Measurements from ENCODE around the gene MARF1.

DNA sequence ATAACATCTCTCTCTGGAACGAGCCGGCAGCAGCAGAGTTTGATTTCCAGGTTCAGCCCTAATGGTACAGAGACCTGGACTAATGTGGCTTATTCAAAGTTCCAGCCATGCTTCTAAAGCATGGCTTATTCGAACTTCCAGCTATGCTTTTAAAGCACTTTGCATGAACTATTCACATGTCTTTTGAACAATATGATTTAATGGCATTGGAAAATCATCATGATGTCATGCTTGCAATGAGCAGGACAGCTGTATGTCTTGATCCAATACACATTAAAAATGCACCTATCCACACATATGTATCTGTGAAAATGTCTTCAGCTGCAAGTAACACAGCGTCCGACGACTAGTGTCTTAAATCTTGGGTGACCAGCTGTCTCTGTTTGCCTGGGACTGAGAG lies 85.7 kb downstream of the MARF1 start:
- TF ChIP-seq, protein P1, sequence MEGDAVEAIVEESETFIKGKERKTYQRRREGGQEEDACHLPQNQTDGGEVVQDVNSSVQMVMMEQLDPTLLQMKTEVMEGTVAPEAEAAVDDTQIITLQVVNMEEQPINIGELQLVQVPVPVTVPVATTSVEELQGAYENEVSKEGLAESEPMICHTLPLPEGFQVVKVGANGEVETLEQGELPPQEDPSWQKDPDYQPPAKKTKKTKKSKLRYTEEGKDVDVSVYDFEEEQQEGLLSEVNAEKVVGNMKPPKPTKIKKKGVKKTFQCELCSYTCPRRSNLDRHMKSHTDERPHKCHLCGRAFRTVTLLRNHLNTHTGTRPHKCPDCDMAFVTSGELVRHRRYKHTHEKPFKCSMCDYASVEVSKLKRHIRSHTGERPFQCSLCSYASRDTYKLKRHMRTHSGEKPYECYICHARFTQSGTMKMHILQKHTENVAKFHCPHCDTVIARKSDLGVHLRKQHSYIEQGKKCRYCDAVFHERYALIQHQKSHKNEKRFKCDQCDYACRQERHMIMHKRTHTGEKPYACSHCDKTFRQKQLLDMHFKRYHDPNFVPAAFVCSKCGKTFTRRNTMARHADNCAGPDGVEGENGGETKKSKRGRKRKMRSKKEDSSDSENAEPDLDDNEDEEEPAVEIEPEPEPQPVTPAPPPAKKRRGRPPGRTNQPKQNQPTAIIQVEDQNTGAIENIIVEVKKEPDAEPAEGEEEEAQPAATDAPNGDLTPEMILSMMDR (IDR thresholded peaks at IDR 0.05) = no peak
- TF ChIP-seq POLR2A (IDR thresholded peaks at IDR 0.05) = no peak
